ENCODE data around the gene PFDN1.

Gene PFDN1

DNA sequence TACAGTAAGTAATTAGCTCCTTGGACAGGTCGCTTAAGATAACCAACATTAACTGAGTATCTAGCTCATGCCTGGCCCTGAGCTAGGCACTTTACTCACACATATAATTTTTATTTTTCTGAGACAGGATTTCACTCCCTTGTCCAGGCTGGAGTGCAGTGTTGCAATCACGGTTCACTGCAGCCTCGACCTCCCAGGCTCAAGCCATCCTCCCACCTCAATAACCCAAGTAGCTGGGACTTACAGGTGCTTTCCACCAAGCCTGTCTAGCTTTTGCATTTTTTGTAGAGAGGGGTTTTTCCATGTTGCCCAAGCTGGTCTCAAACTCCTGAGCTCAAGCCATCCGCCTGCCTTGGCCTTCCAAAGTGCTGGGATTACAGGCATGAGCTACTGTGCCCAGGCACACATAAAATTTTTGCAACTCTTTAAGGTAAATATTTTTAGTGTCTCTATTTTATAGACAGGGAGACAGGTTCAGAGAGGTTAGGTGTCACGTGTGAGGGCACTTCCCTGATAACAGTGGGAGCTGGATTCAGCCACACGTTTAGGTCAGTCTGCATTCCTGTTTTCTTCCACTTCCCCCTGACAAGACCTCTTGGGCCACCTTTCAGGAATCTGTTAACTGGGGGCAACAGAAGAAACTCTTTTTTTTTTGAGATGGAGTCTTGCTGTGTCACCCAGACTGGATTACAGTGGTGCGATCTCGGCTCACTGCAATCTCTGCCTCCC, 25.3 kb upstream of the PFDN1 start:
- no peak for DNase-seq (ENCODE audit: low read depth)

DNA sequence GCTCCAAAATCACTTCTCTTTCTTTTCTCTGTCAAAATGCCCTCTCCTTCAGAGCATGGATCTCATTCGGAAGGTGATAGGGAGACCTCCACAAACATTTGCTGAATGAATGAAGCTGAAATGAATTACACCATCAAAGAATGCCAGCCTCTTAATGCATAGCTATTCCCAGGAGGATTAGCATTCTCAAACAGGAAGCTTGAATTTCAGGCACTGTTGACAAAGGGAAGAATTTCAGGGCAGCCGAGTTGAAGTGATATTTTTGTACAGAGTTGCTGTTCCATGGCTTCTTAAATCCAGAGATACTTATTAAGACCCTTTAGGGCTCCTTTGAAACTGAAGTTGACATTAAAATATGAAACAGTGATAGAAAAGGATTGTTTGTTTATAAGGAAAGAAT, 24.7 kb upstream of the PFDN1 start:
- no peak for DNase-seq (ENCODE audit: low read depth)

DNA sequence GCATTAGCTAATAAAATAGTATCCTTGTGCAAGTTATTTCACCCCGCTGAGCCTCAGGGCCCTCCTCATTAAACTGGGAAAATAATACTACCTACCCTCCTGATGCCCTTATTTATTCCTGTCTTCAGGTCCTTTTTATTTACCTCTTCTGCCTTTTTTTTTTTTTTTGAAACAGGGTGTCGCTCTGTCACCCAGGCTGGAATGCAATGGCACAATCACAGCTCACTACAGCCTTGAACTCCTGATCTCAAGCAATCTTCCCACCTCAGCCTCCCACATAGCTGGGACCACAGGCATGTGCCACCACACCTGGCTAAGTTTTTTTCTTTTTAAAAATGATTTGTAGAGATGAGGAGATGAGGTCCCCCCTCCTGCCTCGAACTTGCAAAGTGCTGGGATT, 22.6 kb upstream of the PFDN1 start:
- no peak for DNase-seq (ENCODE audit: low read depth)

DNA sequence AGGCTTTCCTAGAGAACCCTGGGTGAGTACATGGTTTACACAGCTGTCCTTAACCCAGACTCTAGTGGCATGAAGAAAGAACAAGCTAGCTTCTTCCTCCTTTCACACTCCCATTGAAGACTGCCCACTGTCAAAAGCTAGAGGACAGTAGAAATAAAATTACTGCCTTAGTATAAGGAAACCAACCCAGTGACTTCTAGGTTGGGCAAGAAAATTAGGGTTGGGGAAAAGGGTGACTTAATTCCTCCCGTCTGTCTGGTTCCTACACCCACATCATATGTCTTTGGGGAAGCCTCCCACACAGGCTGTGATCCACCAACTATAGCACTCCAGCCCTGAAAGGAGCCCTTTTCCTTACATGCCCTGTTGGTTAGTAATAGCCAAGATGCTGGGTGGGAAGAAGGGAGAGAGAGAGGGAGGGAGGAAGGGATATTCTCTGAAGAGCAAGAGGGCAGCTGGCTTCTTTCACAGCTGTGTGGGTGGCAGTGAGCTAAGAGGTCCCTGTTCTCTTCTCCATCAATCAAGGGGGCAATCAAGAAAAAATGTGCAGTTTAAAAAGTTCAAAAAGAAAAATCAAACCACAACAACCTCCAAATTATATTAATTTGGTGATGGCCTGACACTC, 21.8 kb upstream of the PFDN1 start:
- no peak for DNase-seq (ENCODE audit: low read depth)

DNA sequence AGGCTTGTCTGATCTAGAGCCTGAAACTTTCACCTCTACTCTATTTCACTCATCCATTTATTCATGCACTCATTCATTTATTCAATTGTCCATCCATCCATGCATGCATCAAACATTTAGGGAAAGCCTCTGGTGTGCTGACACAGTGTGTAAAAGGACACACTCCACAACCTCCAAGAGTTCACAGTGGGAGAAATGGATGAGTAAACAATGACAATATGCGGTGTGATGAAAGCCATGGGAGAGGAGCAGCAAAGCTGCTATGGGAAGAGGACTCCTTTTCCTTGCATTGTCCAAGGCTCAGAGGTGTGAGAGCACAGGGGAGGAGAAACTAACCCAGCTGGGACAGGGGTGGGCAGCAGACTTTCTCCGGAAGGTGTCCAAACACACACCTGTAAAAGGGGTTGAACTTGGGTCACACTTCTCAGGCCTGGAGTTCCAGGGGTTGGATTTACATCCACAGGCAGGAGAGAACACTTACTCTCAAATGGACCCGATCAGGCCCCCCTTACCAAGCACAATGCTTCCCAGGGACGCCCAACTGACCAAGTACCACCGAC, 21.2 kb upstream of the PFDN1 start:
- no peak for DNase-seq (ENCODE audit: low read depth)

DNA sequence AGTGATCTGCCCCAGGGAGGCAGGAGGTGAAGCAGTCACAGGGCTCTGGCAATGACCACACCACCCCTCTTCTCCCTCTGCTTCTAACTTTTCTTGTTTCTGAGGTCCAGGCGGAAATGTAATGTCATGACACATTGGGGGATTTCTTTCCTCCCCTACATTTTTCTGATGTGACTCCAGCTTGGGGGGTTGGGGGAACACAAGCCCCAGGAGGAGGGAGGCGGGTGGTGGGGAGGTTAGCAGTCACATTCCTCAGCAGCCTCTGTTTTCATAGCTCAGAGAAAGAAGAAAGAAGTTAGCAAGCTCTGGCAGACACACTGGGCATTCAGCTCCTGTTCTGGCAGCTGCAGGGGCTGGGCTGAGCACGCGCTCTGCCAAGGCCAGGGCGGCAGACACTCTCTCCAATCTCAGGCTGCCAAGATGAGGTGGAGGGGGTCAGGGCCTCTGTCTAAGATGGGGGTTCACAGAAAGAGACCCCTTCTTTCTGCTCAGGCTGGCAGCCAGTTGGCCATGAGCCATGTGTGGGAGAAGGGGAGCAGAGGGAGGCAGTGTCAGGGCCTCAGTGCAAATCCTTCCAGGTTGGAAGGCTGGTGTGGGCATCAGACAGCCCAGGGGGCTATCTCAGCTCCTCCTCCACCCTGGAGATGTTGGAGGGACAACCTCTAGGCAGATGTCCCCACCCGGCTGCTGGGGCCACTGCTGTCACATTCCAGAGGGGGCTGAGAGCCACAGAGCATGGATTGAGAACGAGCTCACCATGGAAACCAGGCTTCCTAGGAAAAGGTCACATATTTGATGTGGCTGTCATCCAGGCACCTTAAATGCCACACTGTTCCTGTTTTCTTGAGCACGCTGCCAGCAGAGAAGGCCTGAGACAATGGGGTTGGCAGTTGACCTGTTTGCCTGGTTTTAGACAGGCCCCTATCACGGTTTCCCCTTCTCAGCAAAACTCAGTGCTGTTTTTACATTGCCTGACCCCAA, 20.1 kb upstream of the PFDN1 start:
- no peak for DNase-seq (ENCODE audit: low read depth)

DNA sequence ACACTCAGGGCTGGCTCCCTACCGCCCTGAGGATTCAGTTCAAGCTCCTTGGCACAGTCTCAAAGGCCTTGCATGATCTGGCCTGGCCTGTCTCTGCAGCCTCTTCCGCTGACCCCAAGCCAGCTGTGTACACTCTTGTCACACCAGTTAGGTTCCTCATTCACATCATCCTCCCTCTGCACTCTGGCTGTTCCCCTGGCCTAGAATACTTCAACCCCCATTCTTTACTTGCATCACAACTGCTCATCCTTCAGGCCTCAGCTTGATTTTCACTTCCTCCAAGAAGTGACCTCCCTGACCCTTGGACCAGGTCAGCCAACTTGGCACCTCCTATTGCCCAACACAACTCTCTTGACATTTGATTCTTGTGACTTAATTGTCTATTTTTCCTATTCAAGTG, 18.9 kb upstream of the PFDN1 start:
- DNase-seq (ENCODE audit: low read depth) = no peak

DNA sequence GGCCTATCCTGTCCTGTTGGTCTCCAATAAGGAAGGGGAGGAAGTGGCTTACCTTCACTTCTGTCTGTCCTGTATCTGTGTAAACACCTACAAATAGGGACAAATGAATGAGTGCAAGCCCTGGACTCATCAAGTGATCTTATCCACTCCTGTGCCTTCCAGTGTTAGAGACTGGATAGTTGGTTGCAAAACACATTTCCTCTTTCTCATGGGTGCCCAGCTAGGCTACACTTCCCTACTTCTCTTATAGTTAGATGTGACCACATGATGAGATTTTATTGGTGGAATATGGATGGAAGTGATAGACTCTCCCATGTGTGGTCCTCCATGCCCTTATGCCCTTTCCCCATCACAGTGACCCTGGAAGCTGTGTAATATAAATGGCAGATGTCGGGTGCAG, 16.9 kb upstream of the PFDN1 start:
- DNase-seq (ENCODE audit: low read depth) = no peak

DNA sequence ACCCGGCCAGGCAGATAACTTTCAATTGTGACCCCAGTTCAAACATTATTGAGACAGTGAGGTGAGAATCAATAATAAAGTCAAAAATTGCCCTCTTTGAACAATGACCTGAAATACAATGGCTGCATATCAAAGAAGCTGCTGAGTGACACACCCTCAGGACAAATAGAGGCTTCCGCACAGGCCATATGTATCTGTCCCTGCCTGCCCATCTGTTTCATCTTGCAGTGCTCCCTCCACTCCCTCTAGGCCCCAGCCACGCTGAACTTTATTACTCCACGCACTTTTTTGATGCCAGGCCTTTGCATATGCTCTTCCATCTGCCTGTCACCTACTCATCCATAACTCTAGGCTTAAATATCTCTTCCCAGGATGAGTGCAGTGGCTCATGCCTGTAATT, 15.9 kb upstream of the PFDN1 start:
- no peak for DNase-seq (ENCODE audit: low read depth)

DNA sequence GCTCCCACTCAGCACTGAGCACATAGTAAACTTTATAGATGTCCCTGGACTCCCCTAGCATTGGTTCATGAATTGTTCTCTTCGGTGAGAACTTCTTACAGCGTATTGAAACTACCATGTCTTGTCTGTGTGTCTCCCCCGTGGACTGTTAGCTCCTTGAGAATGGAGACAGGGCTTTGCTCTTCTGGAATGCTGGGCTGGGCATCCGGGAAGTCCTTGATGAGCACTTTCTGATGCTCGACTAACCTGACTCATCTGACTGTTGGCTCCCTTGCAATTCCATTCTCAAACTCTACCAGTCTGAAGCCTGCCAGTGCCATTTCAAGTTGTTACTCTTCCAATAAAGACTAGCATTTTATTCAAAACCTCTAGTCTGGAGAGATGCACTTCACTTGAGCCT, 15.0 kb upstream of the PFDN1 start:
- no peak for DNase-seq (ENCODE audit: low read depth)

DNA sequence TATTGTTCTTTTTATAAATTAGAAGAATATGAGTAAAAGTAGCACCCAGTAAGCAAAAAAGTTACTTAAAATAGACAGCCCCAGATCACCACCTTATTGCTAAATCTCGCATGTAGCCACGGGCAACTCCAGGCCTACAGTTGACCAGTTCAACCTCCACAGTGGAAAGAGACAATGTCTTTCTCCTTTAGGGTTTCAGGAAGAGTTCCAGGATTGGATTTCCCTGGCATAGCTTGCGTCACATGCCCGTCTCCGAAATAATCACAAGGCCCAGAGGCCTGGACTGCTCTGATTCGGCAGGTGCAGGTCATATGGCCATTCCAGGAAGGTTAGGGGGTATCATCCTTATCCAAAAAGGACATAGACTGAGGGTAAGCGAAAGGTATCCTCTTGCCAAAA, 9.9 kb upstream of the PFDN1 start:
- DNase-seq (ENCODE audit: low read depth) = no peak

DNA sequence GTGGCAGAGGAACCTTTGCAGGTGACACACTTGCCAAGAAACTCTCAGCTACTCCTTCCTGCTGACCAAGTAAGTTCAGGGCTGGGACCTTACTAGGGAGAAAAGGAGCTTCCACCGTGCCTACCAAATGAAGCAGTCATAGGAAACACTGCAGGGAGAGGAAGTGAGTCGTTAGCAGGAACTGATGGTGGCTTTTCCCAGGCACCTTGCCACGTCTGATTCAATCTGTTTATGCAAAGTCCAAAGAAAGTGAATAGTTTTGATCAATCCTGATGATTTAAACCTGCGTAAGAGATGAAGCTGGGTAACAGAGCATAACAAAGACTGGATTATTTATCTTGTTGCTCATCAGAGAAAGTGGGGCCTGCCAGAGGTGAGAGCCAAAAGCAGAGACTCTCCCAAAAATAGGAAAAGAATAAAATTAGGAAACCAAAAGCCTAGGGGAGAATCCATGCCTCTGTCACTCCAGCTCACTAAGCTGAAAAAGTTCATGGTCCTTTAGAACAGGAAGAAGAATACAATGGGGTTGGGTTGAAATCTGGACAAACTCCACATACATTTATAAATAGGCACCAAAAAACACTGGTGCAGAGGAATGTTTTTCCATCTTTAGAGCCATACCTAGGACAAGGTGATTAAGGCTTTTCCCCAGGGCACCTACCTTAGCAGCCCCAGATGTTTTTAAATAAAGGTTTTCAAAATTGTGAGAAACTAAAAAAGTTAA, 9.3 kb upstream of the PFDN1 start:
- DNase-seq (ENCODE audit: low read depth) = no peak

DNA sequence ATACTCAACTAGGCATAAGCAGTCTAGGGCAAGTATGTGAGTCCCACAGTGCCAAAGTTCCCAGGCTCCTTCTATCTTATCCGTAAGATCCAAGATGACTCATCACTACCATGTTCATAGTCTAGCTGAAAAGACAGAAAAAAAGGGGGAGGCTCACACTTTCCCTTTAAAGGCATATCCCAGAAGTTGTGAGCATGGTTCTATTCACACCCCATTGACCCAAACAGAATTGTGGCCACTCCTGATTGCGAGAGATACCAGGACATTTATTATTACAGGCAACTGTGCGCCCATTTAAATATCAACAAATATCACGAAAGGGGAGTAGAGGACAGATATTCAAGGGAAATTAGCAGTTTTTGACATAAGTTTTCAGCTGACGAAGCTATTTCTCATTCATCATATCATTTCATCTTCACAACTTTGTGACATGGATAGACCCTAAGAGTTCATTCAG, 8.1 kb upstream of the PFDN1 start:
- DNase-seq (ENCODE audit: low read depth) = no peak

DNA sequence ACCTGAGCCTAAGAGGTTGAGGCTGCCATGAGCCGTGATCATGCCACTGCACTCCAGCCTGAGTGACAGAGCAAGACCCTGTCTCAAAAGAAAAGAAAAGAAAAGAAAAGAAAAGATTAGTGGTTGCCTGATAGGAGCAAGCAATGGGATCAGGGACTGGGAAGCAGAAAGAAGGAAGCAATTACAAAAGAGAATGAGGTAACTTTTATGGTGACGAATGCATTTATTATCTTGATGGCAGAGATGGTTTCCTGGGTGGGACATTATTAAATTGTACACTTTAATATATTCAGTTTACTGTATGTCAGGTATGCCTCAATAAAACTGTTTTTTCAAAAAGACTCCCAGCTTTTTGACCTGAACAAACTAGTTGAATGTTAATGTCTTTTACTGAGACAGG, 7.5 kb upstream of the PFDN1 start:
- DNase-seq (ENCODE audit: low read depth) = no peak

DNA sequence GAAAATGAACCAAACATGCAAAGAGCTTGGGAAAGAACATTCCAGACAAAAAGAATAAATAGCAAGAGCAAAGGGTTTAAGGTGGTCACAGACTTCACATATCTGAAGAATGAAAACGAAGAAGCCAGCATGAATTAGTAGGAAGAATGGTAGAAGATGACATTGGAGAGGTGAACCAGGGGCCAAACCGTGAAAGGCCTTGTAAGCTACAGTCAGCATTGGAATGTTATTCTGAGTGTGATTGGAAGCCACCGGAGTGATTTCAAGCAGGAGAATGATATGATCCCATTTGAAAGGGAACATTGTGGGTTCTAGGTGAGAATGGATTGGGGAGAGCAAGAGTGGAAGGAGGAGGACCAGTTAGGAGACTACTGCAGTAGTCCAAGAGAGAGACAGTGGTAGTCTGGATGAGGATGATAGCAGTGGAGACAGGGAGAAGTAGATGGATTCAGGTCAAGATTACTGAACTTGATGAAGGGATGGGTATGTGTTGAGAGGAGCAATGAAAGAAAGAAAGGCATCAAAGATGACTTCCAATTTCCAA, 6.9 kb upstream of the PFDN1 start:
- no peak for DNase-seq (ENCODE audit: low read depth)

DNA sequence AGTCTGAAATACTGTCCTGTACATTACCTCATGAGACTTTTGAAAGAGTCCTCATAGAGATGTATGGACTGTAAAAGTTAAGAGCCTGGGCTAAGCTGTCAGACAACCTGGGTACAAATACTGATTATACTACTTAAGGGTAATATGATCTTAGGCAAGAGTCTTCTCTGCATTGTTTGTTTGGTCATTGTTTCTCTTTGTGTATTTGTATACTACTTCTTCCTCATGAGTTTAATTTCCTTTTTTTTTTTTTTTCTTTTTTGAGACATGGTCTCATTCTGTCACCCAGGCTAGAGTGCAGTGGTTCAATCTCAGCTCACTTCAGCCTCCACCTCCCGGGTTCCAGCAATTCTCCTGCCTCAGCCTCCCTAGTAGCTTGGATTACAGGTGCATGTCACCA, 2.6 kb upstream of the PFDN1 start:
- no peak for DNase-seq (ENCODE audit: low read depth)

DNA sequence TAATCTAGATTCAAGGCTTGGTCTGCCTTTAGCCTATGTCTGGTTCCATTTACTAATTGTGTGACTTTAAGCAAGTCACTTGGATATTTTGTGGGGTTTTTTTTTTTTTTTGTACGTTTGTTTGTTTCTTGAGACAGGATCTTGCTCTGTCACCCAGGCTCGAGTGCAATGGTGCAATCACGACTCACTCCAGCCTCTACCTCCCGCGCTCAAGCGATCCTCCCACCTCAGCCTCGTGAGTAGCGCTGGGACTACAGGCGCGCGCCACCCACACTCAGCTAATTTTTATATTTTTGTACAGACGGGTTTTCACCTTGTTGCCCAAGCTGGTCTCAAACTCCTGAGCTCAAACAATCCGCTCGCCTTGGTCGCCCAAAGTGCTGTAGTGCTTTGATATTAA, 1.1 kb upstream of the PFDN1 start:
- no peak for DNase-seq (ENCODE audit: low read depth)

DNA sequence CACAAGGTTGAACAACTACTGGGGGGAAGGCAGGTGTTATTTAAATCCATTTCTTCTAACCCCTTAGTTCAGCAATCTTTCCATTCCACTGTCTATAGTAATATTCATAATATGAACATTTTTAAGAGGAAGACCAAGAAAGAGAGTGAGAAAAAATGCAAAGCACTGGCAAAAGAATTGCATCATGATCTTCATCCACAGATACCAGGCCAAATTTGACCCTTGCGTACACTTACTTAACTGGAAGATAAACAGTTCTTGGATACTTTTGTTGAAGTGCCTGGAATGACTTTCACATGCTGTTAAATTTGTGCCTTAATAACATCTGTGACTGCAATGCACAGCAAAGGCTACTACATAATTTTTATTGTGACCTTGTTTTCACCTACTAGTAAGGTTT, 1.8 kb downstream of the PFDN1 start:
- no peak for DNase-seq (ENCODE audit: low read depth)

DNA sequence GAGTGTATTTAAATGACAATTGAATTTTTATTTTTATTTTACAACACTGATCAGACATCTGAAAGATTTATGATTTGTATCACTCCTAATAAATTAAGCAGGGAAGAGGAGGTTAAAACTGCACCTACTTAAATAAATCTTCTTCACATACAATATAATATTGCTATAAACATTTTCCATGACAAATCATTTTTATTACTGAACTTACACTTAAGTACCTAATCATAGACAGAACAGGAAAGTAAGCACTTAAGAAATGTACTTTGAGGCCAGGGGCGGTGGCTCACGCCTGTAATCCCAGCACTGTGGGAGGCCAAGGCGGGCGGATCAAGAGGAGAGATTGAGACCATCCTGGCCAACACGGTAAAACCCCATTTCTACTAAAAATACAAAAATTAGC, 3.8 kb downstream of the PFDN1 start:
- no peak for DNase-seq (ENCODE audit: low read depth)

DNA sequence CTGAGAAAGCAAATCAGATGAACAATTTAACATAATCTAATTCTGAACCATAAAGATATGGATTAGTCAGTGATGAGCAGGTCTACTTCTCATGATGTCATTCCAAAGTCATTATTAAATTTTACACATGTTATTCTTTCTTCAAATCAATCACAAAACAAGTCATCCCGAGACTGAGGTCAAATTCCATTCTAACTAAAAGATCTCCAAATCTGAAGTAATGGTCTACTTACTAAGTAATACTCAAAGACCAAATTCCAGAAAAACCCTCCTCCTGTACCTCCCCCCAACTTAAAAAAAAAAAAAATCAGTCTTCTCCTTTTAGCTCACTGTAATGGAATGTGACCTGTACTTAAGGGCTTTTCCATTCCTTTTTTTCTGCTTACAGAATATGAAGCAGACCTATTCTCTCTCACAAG, 4.7 kb downstream of the PFDN1 start:
- no peak for DNase-seq (ENCODE audit: low read depth)

DNA sequence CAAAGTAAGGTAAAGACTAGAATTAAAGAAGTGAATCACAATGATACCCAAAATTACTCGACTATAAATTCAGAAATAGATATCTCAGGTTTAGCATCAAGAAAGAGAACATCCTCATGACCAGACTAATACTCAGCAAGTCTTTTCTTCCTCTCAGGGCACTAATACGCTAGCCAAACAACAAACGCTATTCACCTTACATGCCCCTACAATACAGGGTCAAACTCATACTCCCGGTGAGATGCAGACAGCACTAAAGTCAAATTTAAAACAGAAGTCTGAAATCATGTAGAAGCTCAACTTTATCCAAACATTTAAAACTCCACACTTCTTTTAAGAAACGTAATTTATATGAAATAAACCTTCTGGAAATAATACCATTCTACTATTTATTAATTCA, 5.6 kb downstream of the PFDN1 start:
- DNase-seq (ENCODE audit: low read depth) = no peak

DNA sequence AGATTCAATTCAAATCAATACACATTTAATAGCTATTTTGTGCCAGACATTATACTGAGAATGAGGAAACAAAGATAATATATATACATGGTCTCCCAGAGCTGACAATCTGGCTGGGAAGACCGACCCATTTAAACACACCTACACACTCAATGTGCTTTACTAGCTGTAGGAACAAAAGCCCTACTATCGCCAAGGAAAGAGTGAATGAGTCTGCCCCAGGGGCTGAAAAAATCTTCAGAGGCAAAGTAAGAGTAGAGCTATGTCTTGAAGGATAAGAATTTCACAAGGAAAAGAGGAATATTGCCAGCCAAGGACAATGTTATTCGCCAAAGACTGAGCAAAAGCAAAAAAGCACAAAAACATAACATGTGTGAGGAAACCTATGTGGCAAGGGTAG, 6.6 kb downstream of the PFDN1 start:
- DNase-seq (ENCODE audit: low read depth) = no peak

Measured in activated T-cell treated with anti-CD3 and anti-CD28 coated beads for 24 hours (primary cell).